ENCODE data around the gene TBC1D24.
"Not testable (repeated sequence)": the region's sequence is repeated elsewhere in the genome, so short reads cannot be mapped to it uniquely, and the experiment has no call there.

TBC1D24 gene

GRCh38 chr16:2437032-2437790, 37.7 kb upstream of the TBC1D24 start:
- TF ChIP-seq, protein P1, sequence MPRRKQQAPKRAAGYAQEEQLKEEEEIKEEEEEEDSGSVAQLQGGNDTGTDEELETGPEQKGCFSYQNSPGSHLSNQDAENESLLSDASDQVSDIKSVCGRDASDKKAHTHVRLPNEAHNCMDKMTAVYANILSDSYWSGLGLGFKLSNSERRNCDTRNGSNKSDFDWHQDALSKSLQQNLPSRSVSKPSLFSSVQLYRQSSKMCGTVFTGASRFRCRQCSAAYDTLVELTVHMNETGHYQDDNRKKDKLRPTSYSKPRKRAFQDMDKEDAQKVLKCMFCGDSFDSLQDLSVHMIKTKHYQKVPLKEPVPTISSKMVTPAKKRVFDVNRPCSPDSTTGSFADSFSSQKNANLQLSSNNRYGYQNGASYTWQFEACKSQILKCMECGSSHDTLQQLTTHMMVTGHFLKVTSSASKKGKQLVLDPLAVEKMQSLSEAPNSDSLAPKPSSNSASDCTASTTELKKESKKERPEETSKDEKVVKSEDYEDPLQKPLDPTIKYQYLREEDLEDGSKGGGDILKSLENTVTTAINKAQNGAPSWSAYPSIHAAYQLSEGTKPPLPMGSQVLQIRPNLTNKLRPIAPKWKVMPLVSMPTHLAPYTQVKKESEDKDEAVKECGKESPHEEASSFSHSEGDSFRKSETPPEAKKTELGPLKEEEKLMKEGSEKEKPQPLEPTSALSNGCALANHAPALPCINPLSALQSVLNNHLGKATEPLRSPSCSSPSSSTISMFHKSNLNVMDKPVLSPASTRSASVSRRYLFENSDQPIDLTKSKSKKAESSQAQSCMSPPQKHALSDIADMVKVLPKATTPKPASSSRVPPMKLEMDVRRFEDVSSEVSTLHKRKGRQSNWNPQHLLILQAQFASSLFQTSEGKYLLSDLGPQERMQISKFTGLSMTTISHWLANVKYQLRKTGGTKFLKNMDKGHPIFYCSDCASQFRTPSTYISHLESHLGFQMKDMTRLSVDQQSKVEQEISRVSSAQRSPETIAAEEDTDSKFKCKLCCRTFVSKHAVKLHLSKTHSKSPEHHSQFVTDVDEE (CRISPR knock-in tag; IDR thresholded peaks at IDR 0.05) = no peak
- TF ChIP-seq ISL1 (CRISPR knock-in tag; IDR thresholded peaks at IDR 0.05) = no peak
- TF ChIP-seq ZNF565 (CRISPR knock-in tag; conservative IDR thresholded peaks at IDR 0.05; ENCODE audit: low read depth) = no peak
- no peak for TF ChIP-seq CSRNP3 (CRISPR knock-in tag; IDR thresholded peaks at IDR 0.05)
- TF ChIP-seq CREB5 (CRISPR knock-in tag; IDR thresholded peaks at IDR 0.05; ENCODE audit: low read depth) = no peak
- TF ChIP-seq ZNF70 (CRISPR knock-in tag; IDR thresholded peaks at IDR 0.05) = no peak

DNA sequence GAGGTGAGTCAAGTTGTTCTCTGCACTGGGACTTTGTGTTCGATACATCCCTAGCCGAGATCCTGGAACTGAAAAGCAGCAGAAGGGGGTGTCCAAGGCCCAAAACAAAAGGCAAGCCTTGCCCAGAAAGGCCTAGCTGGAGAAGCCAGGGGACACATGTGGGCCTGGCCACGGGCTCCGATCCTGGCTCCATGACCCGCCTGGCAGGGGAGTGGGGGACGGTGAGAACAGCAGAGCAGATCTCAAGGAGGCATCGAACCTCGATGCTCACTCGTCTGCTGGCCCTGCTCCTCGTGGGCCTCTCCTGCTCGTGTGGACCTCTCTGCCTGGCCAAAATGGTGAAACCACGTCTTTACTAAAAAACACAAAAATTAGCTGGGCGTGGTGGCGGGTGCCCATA, 36.8 kb upstream of the TBC1D24 start:
- no peak for TF ChIP-seq ZNF70 (CRISPR knock-in tag; IDR thresholded peaks at IDR 0.05)
- TF ChIP-seq SNAI2 (CRISPR knock-in tag; IDR thresholded peaks at IDR 0.05) = no peak
- ATAC-seq = no peak

More at GRCh38 chr16:2437032-2437790, 37.7 kb upstream of the TBC1D24 start:
- no peak for ATAC-seq

DNA sequence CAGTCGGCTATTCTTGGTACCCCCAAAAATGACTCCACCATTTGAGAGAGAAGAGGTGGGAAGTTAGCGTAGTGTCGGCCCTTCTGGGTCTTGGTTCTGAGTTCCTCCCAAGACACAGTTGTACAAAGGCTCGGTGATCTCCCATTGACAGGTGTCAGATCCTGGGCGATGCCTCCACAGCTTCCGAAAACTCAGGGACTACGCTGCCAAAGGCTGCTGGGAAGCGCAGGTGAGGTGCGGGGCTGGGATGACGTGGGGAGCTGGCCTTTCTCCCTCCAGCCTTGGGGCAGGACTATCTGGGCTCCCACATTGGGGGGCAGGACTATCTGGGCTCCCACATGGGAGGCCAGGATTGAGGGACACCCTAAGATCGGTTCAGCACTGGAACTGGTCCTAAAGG, 35.3 kb upstream of the TBC1D24 start:
- TF ChIP-seq CREB5 (CRISPR knock-in tag; IDR thresholded peaks at IDR 0.05; ENCODE audit: low read depth) (no peak), PATZ1 (CRISPR knock-in tag; IDR thresholded peaks at IDR 0.05; ENCODE audit: borderline replicate concordance) (no peak), ZNF70 (CRISPR knock-in tag; IDR thresholded peaks at IDR 0.05) (no peak), TOX (CRISPR knock-in tag; IDR thresholded peaks at IDR 0.05; ENCODE audit: borderline replicate concordance) (no peak), CSDC2 (CRISPR knock-in tag; IDR thresholded peaks at IDR 0.05) (no peak), ZFP30 (CRISPR knock-in tag; IDR thresholded peaks at IDR 0.05) (no peak)
- no peak for ATAC-seq

DNA sequence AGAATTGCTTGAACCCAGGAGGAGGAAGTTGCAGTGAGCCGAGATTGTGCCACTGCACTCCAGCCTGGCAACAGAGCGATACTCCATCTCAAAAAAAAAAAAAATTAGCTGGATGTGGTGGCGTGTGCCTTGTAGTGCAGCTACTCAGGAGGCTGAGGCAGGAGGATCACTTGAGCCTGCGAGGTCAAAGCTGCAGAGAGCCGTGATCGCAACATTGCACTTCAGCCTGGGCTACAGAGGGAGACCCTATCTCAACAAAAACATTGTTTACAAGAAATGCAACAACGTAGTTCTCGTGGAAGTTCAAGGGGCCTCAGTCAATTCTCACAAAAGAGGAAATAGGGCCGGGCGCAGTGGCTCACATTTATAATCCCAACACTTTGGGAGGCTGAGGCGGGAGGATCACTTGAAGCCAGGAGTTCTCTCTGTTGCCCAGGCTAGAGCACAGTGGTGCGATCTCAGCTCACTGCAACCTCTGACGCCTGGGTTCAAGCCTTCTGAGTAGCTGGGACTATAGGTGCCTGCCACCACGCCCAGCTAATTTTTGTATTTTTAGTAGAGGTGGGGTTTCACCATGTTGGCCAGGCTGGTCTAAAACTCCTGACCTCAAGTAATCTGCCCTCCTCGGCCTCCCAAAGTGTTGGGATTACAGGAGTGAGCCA, 33.7 kb upstream of the TBC1D24 start:
- ATAC-seq = not testable (repeated sequence)

GRCh38 chr16:2443555-2443954, 31.4 kb upstream of the TBC1D24 start:
- no peak for TF ChIP-seq SNAI2 (CRISPR knock-in tag; IDR thresholded peaks at IDR 0.05)
- TF ChIP-seq ARNTL (CRISPR knock-in tag; IDR thresholded peaks at IDR 0.05; ENCODE audit: borderline replicate concordance, low read depth) = no peak
- no peak for TF ChIP-seq TOX (CRISPR knock-in tag; IDR thresholded peaks at IDR 0.05; ENCODE audit: borderline replicate concordance)
- no peak for TF ChIP-seq BACH2 (CRISPR knock-in tag; IDR thresholded peaks at IDR 0.05; ENCODE audit: borderline replicate concordance)
- TF ChIP-seq CSRNP3 (CRISPR knock-in tag; IDR thresholded peaks at IDR 0.05) = no peak
- ATAC-seq = no peak

All from SK-N-SH treated with all-trans-retinoic acid at 6 μM for 48 hours (cell line).